Lung (tissue), 12 donors: ENCODE measurements around the gene VMA21. TPM values are rescaled to one million over a fixed set of nuclear protein-coding genes. Genes with fewer than 3 reads are reported as not detected.

Source experiments
- ATAC-seq: fragments of 200-7000 bp; cut with Tn5 transposase; one replicate; pipeline ENCODE4 v1.9.1; 2020; ENCODE audit warnings: moderate number of reproducible peaks; ENCODE audit not compliant: insufficient read depth, low FRiP score
- DNase-seq, 3 donors: peaks; one replicate each; pipeline ENCODE4 v3.0.0-alpha.2; 2013 to 2017
- H3K27ac ChIP-seq, 2 donors: one replicate each; pipeline ENCODE4 v1.5.1; 2013; ENCODE audit warnings: mild to moderate bottlenecking in 2 of 2, moderate library complexity in 2 of 2, control low read depth in 1 of 2, inconsistent platforms in 1 of 2, low read depth in 1 of 2, low read length in 1 of 2
- H3K27me3 ChIP-seq, 3 donors: one replicate each; pipeline ENCODE4 v1.5.1; 2013; ENCODE audit warnings: low read length in 2 of 3; ENCODE audit not compliant: control insufficient read depth in 3 of 3, insufficient read depth in 3 of 3
- H3K36me3 ChIP-seq, 4 donors: one replicate each; pipeline ENCODE4 v1.5.1; 2013; ENCODE audit warnings: low read length in 4 of 4, mild to moderate bottlenecking in 1 of 4, moderate library complexity in 1 of 4; ENCODE audit not compliant: control insufficient read depth in 4 of 4, insufficient read depth in 4 of 4
- H3K4me1 ChIP-seq, 5 donors: one replicate each; pipeline ENCODE4 v1.5.1; 2013; ENCODE audit warnings: low read length in 5 of 5, mild to moderate bottlenecking in 2 of 5, moderate library complexity in 1 of 5; ENCODE audit not compliant: control insufficient read depth in 5 of 5, insufficient read depth in 5 of 5
- H3K4me3 ChIP-seq: one replicate; pipeline ENCODE4 v1.5.1; 2013; ENCODE audit warnings: mild to moderate bottlenecking, control low read depth, moderate library complexity
- H3K9ac ChIP-seq, 2 donors: one replicate each; pipeline ENCODE4 v1.5.1; 2013; ENCODE audit warnings: low read length in 2 of 2, control low read depth in 1 of 2; ENCODE audit not compliant: insufficient read depth in 1 of 2
- H3K9me3 ChIP-seq, 4 donors: one replicate each; pipeline ENCODE4 v1.5.1; 2013; ENCODE audit warnings: low read length in 3 of 4, mild to moderate bottlenecking in 1 of 4, moderate library complexity in 1 of 4; ENCODE audit not compliant: control insufficient read depth in 4 of 4, insufficient read depth in 3 of 4
- CTCF ChIP-seq: IDR thresholded peaks from 2 replicates; pipeline ENCODE4 v1.5.1; 2012; ENCODE audit warnings: mild to moderate bottlenecking; ENCODE audit errors: control extremely low read depth, extremely low read depth
- WGBS, 2 donors: extraction: QIAGEN DNeasy Blood & Tissue Kit; methylation state at CpG; one replicate each; pipeline ENCODE4 v1.1.7; 2013; 5-methylcytosine and 5-hydroxymethylcytosine counted together
- polyA plus RNA-seq, 2 donors: library from polyadenylated mRNA; stranded (reverse); fragments of 200-250 nt; gene quantifications; one replicate each; pipeline ENCODE4 v1.2.1, GENCODE V29; 2013
- total RNA-seq, 2 donors: library from RNA; depleted of rRNA in 1 of 2; stranded (reverse); fragments of >200 nt in 1 of 2; gene quantifications; one replicate each; pipeline ENCODE4 v1.2.1, GENCODE V29; 2014 to 2021
- donor health status: control.
- donor health status: control.
- donor health status: Bipolar disorder and iron deficiency.
- donor health status: healthy.
- donor health status: DM: yes; HTN: yes; CAD: no.

The VMA21 gene
- total and polyA plus RNA-seq, 4 donors, result 7.8 to 36.3 (median 18.4) TPM

- Histone ChIP-seq H3K27me3 (no peaks in the 10 kb centered on the region), H3K9ac (no peak overlapping the region), H3K4me3 (no peak overlapping the region), H3K9me3 (peaks cover 0 to 6% (median 0%) of the 10 kb centered on the region in 4 donors), H3K36me3 (no peaks in the 10 kb centered on the region), H3K27ac (no peak overlapping the region), H3K4me1 (no peaks in the 10 kb centered on the region)
- no peak for ATAC-seq
- WGBS, 2 donors, result 71 to 98% methylated on average over 3 of the region's 3 CpGs
- no peak for DNase-seq
- no peak for TF ChIP-seq CTCF
These were observed 22.8 kb downstream of the VMA21 start for GRCh38 chrX:151419782-151420181.

- no peaks in the 10 kb centered on the region for H3K4me1 ChIP-seq
- no peak overlapping the region for H3K27ac ChIP-seq
- H3K27me3 ChIP-seq, result no peaks in the 10 kb centered on the region
- no peak overlapping the region for H3K4me3 ChIP-seq
- no peak for DNase-seq
- WGBS, 2 donors, result 76 to 80% methylated on average over 2 of the region's 2 CpGs
- no peak overlapping the region for H3K9ac ChIP-seq
- peaks cover 0 to 3% (median 0%) of the 10 kb centered on the region in 4 donors for H3K9me3 ChIP-seq
- ATAC-seq, result no peak
- no peaks in the 10 kb centered on the region for H3K36me3 ChIP-seq
- no peak for TF ChIP-seq CTCF
These were observed 27.5 kb downstream of the VMA21 start for GRCh38 chrX:151424505-151424904.

GRCh38 chrX:151448509-151448908, 51.5 kb downstream of the VMA21 start:
- DNase-seq, result no peak
- Histone ChIP-seq H3K27me3 (no peaks in the 10 kb centered on the region), H3K36me3 (no peaks in the 10 kb centered on the region), H3K4me3 (no peak overlapping the region), H3K9me3 (no peaks in the 10 kb centered on the region), H3K4me1 (no peaks in the 10 kb centered on the region), H3K27ac (no peak overlapping the region), H3K9ac (no peak overlapping the region)
- no peak for TF ChIP-seq CTCF
- ATAC-seq, result no peak
- WGBS, 2 donors, result 85 to 100% methylated on average over 1 of the region's 1 CpG

- Histone ChIP-seq H3K4me3 (no peak overlapping the region), H3K36me3 (no peaks in the 10 kb centered on the region), H3K9ac (no peak overlapping the region), H3K27me3 (no peaks in the 10 kb centered on the region), H3K9me3 (peaks cover 0 to 2% (median under 1%) of the 10 kb centered on the region in 4 donors), H3K4me1 (no peaks in the 10 kb centered on the region), H3K27ac (no peak overlapping the region)
- TF ChIP-seq CTCF, result no peak
- 49 to 90% methylated on average over 1 of the region's 1 CpG for WGBS, 2 donors
- DNase-seq (no peak), ATAC-seq (no peak)
These were observed 61.8 kb downstream of the VMA21 start for GRCh38 chrX:151458824-151459223.
